Endothelial cell of umbilical vein (primary cell): ENCODE results near the gene CENPP. TPM values are rescaled to one million over a fixed set of nuclear protein-coding genes. Genes with fewer than 3 reads are reported as not detected.

ENCODE experiments used
- BruUV-seq: library from RNA; stranded (reverse); fragments of 400-500 nt; replicated peaks from 2 replicates; lab custom pipeline; 2021; lab: Mats Ljungman, UMichigan
- CTCF ChIA-PET: fragments of 300-600, 350-600 bp; sonication (Branson Sonifier 250); formaldehyde crosslinking; loops from one replicate; lab custom pipeline; 2021; ENCODE audit warnings: antibody characterized with exemption, inconsistent platforms; lab: Charles Lee
- POLR2A ChIA-PET: fragments of 300-600, 350-600 bp; sonication (Branson Sonifier 250); formaldehyde crosslinking; loops from one replicate; lab custom pipeline; 2021; ENCODE audit warnings: antibody characterized with exemption, inconsistent platforms; lab: Charles Lee
- DNase-seq: peaks from one replicate; pipeline ENCODE4 v3.0.0-alpha.2; 2011; ENCODE audit warnings: low read depth, low spot score
- FAIRE-seq: peaks from 2 replicates; lab custom pipeline; 2011; peaks lifted over from hg19 to GRCh38; lab: Jason Lieb, UNC
- H2AFZ ChIP-seq: 2 replicates; pipeline ENCODE4 v1.6.0; 2012; ENCODE audit warnings: low read depth, low read length, control low read depth, inconsistent platforms
- H3K27ac ChIP-seq: 2 replicates; pipeline ENCODE4 v1.5.1; 2011; ENCODE audit warnings: low read depth, mild to moderate bottlenecking, control low read depth, low read length, moderate library complexity; ENCODE audit not compliant: insufficient read depth
- H3K27me3 ChIP-seq, 2 experiments: 2 replicates each; pipeline versions ENCODE4 v1.6.0 to v1.6.1; 2011; ENCODE audit warnings: low read length in 2 of 2, mixed read lengths in 1 of 2; ENCODE audit not compliant: control insufficient read depth in 2 of 2, insufficient read depth in 2 of 2
- H3K36me3 ChIP-seq, 2 experiments: 2 replicates in 1 of 2; 3 replicates in 1 of 2; pipeline ENCODE4 v1.5.1; 2011; ENCODE audit warnings: low read length in 2 of 2, mild to moderate bottlenecking in 1 of 2, moderate library complexity in 1 of 2; ENCODE audit not compliant: control insufficient read depth in 2 of 2, insufficient read depth in 2 of 2; ENCODE audit errors: extremely low read depth in 1 of 2
- H3K4me1 ChIP-seq: 3 replicates; pipeline ENCODE4 v1.5.1; 2011; ENCODE audit warnings: mild to moderate bottlenecking, low read length; ENCODE audit not compliant: control insufficient read depth, insufficient read depth; ENCODE audit errors: extremely low read depth
- H3K4me2 ChIP-seq: 2 replicates; pipeline ENCODE4 v1.6.1; 2011; ENCODE audit warnings: low read length, control low read depth, mixed read lengths; ENCODE audit not compliant: insufficient read depth
- H3K4me3 ChIP-seq, 3 experiments: fragments of 200-600 bp in 1 of 3; sonication (generic), shearing (Covaris generic) in 1 of 3; replicated peaks in 1 of 3; 2 replicates each; pipeline ENCODE4 v1.5.1; 2011 to 2016; ENCODE audit warnings: control low read depth in 3 of 3, low read length in 3 of 3, mild to moderate bottlenecking in 2 of 3, inconsistent platforms in 1 of 3, low read depth in 1 of 3, moderate library complexity in 1 of 3; ENCODE audit not compliant: insufficient read depth in 1 of 3
- H3K79me2 ChIP-seq: 2 replicates; pipeline ENCODE4 v1.6.0; 2012; ENCODE audit warnings: low read length, inconsistent platforms; ENCODE audit not compliant: control insufficient read depth, insufficient read depth
- H3K9ac ChIP-seq: replicated peaks from 2 replicates; pipeline ENCODE3; 2011; ENCODE audit warnings: low read length, control low read depth; ENCODE audit not compliant: insufficient read depth; ENCODE audit errors: extremely low read depth
- H3K9me1 ChIP-seq: replicated peaks from 3 replicates; pipeline ENCODE4 v1.6.0; 2011; ENCODE audit warnings: mild to moderate bottlenecking, low read length; ENCODE audit not compliant: control insufficient read depth, insufficient read depth; ENCODE audit errors: extremely low read depth
- H3K9me3 ChIP-seq: replicated peaks from 2 replicates; pipeline ENCODE4 v1.5.1; 2012; ENCODE audit warnings: low read length, inconsistent platforms; ENCODE audit not compliant: control insufficient read depth, insufficient read depth
- H4K20me1 ChIP-seq: replicated peaks from 2 replicates; pipeline ENCODE3; 2011; ENCODE audit warnings: mild to moderate bottlenecking, low read length; ENCODE audit not compliant: control insufficient read depth, insufficient read depth; ENCODE audit errors: extremely low read depth
- EZH2 ChIP-seq: IDR thresholded peaks from 2 replicates; pipeline ENCODE4 v1.6.1; 2012; ENCODE audit warnings: borderline replicate concordance, low read depth, mild to moderate bottlenecking, moderate library complexity, low read length, inconsistent platforms; ENCODE audit not compliant: severe bottlenecking
- FOS ChIP-seq: IDR thresholded peaks from 2 replicates; pipeline ENCODE4 v1.6.1; 2011; ENCODE audit warnings: mild to moderate bottlenecking, low read length, moderate library complexity, borderline replicate concordance; ENCODE audit not compliant: insufficient read depth
- GATA2 ChIP-seq: IDR thresholded peaks from 2 replicates; pipeline ENCODE4 v1.7.0; 2011; ENCODE audit warnings: low read depth, mild to moderate bottlenecking, moderate library complexity, mixed read lengths, low read length; ENCODE audit not compliant: insufficient read length, insufficient read depth
- JUN ChIP-seq: IDR thresholded peaks from 2 replicates; pipeline ENCODE4 v1.6.1; 2011; ENCODE audit warnings: borderline replicate concordance, low read depth; ENCODE audit not compliant: insufficient read length, insufficient read depth
- MYC ChIP-seq: IDR thresholded peaks from one replicate; pipeline ENCODE4 v1.6.1; 2011; ENCODE audit warnings: mild to moderate bottlenecking, low read depth, low read length
- POLR2A ChIP-seq: IDR thresholded peaks from 2 replicates; pipeline ENCODE4 v1.6.1; 2012; ENCODE audit warnings: low read depth, mild to moderate bottlenecking, control low read depth, low read length
- POLR2AphosphoS5 ChIP-seq: IDR thresholded peaks from 2 replicates; pipeline ENCODE4 v1.6.1; 2012; ENCODE audit warnings: low read depth, mild to moderate bottlenecking, control low read depth, low read length, moderate library complexity; ENCODE audit not compliant: insufficient read depth
- dilution Hi-C: fragments of 300-500 bp; cut with MboI; formaldehyde crosslinking; loops from one replicate; pipeline ENCODE4 v1.15.0; 2019; ENCODE audit warnings: low sequenced_read_pairs; ENCODE audit not compliant: extremely low pct_ligation_motif_present
- intact Hi-C: fragments of 100-400 bp; cut with micrococcal nuclease; formaldehyde crosslinking; loops from one replicate; pipeline ENCODE4 v1.10.0; 2022
- polyA plus RNA-seq, 4 experiments: library from polyadenylated mRNA; depleted of rRNA in 3 of 4; stranded (reverse) in 3 of 4; unstranded in 1 of 4; fragments of >200 nt; gene quantifications; 2 replicates each; pipeline versions ENCODE4 v1.2.1 to v1.2.3, GENCODE V29; 2011 to 2012; ENCODE audit warnings: missing spikeins in 1 of 4
- total RNA-seq: library from RNA; stranded (reverse); gene quantifications from 2 replicates; pipeline ENCODE4 v1.2.3, GENCODE V29; 2021
- TF ChIP-seq, protein P1 (sequence below), 2 donors: IDR thresholded peaks; 1 replicate in 1 of 2; 2 replicates in 1 of 2; pipeline ENCODE4 v1.5.1; 2011; ENCODE audit warnings: low read length in 2 of 2, mild to moderate bottlenecking in 2 of 2, moderate library complexity in 2 of 2, control low read depth in 1 of 2, inconsistent platforms in 1 of 2, low read depth in 1 of 2; ENCODE audit not compliant: insufficient read depth in 1 of 2; ENCODE audit errors: extremely low read depth in 1 of 2
- TF ChIP-seq, protein P2 (sequence below): IDR thresholded peaks from 2 replicates; pipeline ENCODE4 v1.6.1; 2011; ENCODE audit not compliant: insufficient read depth, insufficient read length

CENPP gene
- total and polyA plus RNA-seq, 2 donors (not counting 3 experiments of a cell fraction or from before 2014, with no cell fraction given), result 1.2 to 12.0 TPM

DNA sequence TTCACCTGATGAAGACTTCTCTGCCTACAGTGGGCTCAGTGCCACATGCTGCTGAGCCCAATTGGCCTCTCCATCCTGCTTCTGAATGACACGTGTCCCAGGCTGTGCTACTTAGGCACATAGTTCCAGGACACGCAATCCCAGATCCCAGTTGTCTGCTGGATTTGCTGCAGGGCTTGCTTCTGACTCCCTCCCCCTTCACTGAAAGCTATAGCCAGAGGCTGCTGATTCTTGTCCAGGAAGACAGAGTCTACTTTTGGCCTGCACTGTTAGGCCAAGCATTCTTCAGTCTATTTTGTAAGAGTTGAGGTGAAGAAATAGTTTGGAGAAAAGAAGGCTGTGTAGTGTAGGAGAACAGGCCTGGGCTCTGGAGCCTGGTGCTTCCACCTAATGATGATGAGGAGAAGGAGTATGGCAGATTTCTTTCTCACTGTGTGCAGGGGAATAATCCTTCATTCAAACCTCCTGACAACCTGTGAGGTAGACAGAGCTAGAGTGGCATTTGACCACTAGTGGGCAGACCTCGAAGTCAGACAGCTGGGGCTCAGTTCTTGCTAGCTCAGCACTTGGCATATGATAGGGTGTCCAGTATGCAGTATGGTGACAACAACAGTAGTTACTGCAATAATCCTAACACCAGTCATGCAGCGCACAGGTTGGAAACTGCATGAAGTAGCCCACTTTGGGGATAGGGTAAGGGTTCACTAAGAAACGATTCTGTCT is 176.1 kb downstream of the CENPP start:
- H3K27ac ChIP-seq, result no peak overlapping the region
- intact Hi-C loops (loop anchor here (1.0 kb wide), 2 partner anchors 132 to 204 kb away; no protein-coding TSS in a partner anchor), dilution Hi-C loops (no loop called here)
- H4K20me1 ChIP-seq, result no peaks in the 10 kb centered on the region
- H3K36me3 ChIP-seq, result no peaks in the 10 kb centered on the region
- no peak overlapping the region for H3K4me2 ChIP-seq
- no peak overlapping the region for H3K4me3 ChIP-seq
- no peaks in the 10 kb centered on the region for H3K27me3 ChIP-seq
- no peaks in the 10 kb centered on the region for H3K9me3 ChIP-seq
- BruUV-seq, result no TSS peak
- H2AFZ ChIP-seq, result no peak overlapping the region
- peak; percentile 82 for FAIRE-seq
- no peak overlapping the region for H3K9ac ChIP-seq
- TF ChIP-seq POLR2AphosphoS5, result no peak
- TF ChIP-seq, protein P1, sequence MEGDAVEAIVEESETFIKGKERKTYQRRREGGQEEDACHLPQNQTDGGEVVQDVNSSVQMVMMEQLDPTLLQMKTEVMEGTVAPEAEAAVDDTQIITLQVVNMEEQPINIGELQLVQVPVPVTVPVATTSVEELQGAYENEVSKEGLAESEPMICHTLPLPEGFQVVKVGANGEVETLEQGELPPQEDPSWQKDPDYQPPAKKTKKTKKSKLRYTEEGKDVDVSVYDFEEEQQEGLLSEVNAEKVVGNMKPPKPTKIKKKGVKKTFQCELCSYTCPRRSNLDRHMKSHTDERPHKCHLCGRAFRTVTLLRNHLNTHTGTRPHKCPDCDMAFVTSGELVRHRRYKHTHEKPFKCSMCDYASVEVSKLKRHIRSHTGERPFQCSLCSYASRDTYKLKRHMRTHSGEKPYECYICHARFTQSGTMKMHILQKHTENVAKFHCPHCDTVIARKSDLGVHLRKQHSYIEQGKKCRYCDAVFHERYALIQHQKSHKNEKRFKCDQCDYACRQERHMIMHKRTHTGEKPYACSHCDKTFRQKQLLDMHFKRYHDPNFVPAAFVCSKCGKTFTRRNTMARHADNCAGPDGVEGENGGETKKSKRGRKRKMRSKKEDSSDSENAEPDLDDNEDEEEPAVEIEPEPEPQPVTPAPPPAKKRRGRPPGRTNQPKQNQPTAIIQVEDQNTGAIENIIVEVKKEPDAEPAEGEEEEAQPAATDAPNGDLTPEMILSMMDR (IDR thresholded peaks at IDR 0.05; ENCODE audit: extremely low read depth in 1 of 2, insufficient read depth in 1 of 2, low read depth in 1 of 2, low read length in 2 of 2), result peak; percentile 64 to 69
- ChIA-PET POLR2A (interaction anchor here (0.6 kb wide), 1 partner anchor 22 kb away, joined by 7 read pairs; no protein-coding TSS in a partner anchor), CTCF (interaction anchor here (0.6 to 2.2 kb wide), 15 partner anchors 9 to 289 kb away, joined by 3 to 14 read pairs (median 3); partner anchors contain the start of gene ECM2)
- no peaks in the 10 kb centered on the region for H3K9me1 ChIP-seq
- DNase-seq, result peak; percentile 45
- no peaks in the 10 kb centered on the region for H3K4me1 ChIP-seq
- H3K79me2 ChIP-seq, result no peaks in the 10 kb centered on the region

DNA sequence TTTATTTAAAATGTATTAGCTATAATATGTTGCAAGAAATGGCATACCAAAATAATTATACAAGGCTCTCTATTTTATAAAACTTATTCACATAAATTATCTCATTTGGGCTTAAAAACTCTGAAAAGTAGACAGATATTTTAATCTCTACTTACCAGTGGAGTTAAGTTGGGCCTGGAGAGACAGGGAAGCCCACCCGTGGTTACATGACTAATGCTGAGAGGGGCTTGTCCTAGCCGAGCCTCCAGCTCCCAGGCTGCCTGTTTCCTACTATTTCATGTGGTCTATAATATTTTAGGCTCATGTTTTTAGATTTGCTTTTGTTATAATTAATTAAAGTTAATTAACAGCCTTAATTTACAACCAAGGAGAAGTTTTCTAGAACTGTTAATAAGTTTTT is 177.4 kb downstream of the CENPP start:
- Histone ChIP-seq H3K27me3 (no peaks in the 10 kb centered on the region), H4K20me1 (no peaks in the 10 kb centered on the region), H3K79me2 (no peaks in the 10 kb centered on the region), H3K36me3 (no peaks in the 10 kb centered on the region), H3K27ac (no peak overlapping the region), H3K9me3 (no peaks in the 10 kb centered on the region), H2AFZ (no peak overlapping the region), H3K4me1 (no peaks in the 10 kb centered on the region), H3K9me1 (no peaks in the 10 kb centered on the region), H3K4me3 (no peak overlapping the region), H3K4me2 (no peak overlapping the region), H3K9ac (no peak overlapping the region)
- dilution Hi-C loops (no loop called here), intact Hi-C loops (no loop called here)
- no peak for FAIRE-seq
- TF ChIP-seq, protein P2, sequence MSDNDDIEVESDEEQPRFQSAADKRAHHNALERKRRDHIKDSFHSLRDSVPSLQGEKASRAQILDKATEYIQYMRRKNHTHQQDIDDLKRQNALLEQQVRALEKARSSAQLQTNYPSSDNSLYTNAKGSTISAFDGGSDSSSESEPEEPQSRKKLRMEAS, result no peak
- TF ChIP-seq GATA2 (no peak), POLR2A (no peak), FOS (no peak), MYC (no peak), POLR2AphosphoS5 (no peak), EZH2 (no peak), JUN (no peak)
- TF ChIP-seq, protein P1 (IDR thresholded peaks at IDR 0.05; ENCODE audit: extremely low read depth in 1 of 2, insufficient read depth in 1 of 2, low read depth in 1 of 2, low read length in 2 of 2), result no peak
- ChIA-PET CTCF (interaction anchor here (0.9 to 2.2 kb wide), 6 partner anchors 9 to 175 kb away, joined by 3 to 7 read pairs (median 3); no protein-coding TSS in a partner anchor), POLR2A (no interaction called here)
- DNase-seq, result no peak
- BruUV-seq, result no TSS peak
